Right atrium auricular region (tissue), 2 donors: ENCODE data around the gene MFAP3L. TPM values are rescaled to one million over a fixed set of nuclear protein-coding genes. Genes with fewer than 3 reads are reported as not detected.

ENCODE experiments used
- DNase-seq: peaks from one replicate; pipeline ENCODE4 v3.0.0-alpha.2; 2019; ENCODE audit warnings: low spot score
- H3K27ac ChIP-seq, 2 donors: fragments of 200-600 bp; sonication (generic); 1 replicate in 1 of 2; 2 replicates in 1 of 2; pipeline ENCODE4 v1.5.1; 2016 to 2019
- H3K27me3 ChIP-seq, 2 donors: fragments of 200-600 bp; sonication (generic); one replicate each; pipeline versions ENCODE4 v1.5.1 to v1.6.0; 2017 to 2019
- H3K36me3 ChIP-seq: fragments of 200-600 bp; sonication (generic); one replicate; pipeline ENCODE4 v1.5.1; 2016
- H3K4me1 ChIP-seq, 2 donors: fragments of 200-600 bp; sonication (generic); one replicate each; pipeline versions ENCODE4 v1.5.1 to v1.6.0; 2017 to 2019
- H3K4me3 ChIP-seq, 2 donors: fragments of 200-600 bp; sonication (generic); 1 replicate in 1 of 2; 2 replicates in 1 of 2; pipeline ENCODE4 v1.5.1; 2017 to 2019; ENCODE audit warnings: mild to moderate bottlenecking in 1 of 2, moderate library complexity in 1 of 2
- H3K9me3 ChIP-seq, 2 donors: fragments of 200-600 bp; sonication (generic); one replicate each; pipeline ENCODE4 v1.5.1; 2019
- CTCF ChIP-seq, 2 donors: fragments of 200-600 bp; sonication (generic); IDR thresholded peaks; one replicate each; pipeline ENCODE4 v1.5.1; 2019; ENCODE audit warnings: antibody characterized with exemption in 2 of 2
- total RNA-seq, 2 donors: library from RNA; depleted of rRNA; stranded (reverse); fragments of >200 nt; gene quantifications; one replicate each; pipeline ENCODE4 v1.1.0, GENCODE V29; 2016

The MFAP3L gene
- total RNA-seq, 2 donors from 2014 or later: 7.7 to 8.1 TPM

- Histone ChIP-seq H3K4me1 (no peaks in the 10 kb centered on the region), H3K36me3 (no peaks in the 10 kb centered on the region), H3K9me3 (no peaks in the 10 kb centered on the region), H3K4me3 (no peak overlapping the region), H3K27me3 (no peaks in the 10 kb centered on the region), H3K27ac (no peak overlapping the region)
- TF ChIP-seq CTCF (IDR thresholded peaks at IDR 0.05): no peak
- no peak for DNase-seq
Measured at GRCh38 chr4:169975131-169975837, 50.9 kb downstream of the MFAP3L start.

- TF ChIP-seq CTCF (IDR thresholded peaks at IDR 0.05): no peak
- no peak overlapping the region for H3K4me3 ChIP-seq
- no peaks in the 10 kb centered on the region for H3K4me1 ChIP-seq
- H3K9me3 ChIP-seq: no peaks in the 10 kb centered on the region
- no peak overlapping the region for H3K27ac ChIP-seq
- no peak for DNase-seq
- no peaks in the 10 kb centered on the region for H3K27me3 ChIP-seq
- no peaks in the 10 kb centered on the region for H3K36me3 ChIP-seq
Measured at GRCh38 chr4:169971456-169972015, 54.7 kb downstream of the MFAP3L start.

DNA sequence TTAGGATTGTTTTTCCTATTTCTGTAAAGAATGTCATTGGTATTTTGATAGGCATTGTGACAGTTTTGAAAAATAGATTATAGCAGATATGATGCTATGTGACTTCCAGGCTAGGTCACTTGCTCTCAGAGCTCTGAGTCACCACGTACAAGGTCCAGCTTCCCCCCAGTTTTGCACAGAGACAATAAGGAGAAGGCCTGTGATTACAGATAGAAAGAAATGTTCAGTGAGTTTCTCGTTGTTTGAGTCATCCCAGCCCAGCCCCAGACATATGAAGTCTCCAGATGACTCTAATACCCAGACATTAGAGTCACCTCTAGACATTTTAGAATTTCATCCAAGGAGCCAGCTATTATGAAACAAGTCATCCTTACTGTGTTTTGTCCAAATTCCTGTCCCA is 57.2 kb downstream of the MFAP3L start:
- no peak for TF ChIP-seq CTCF (IDR thresholded peaks at IDR 0.05)
- Histone ChIP-seq H3K27ac (no peak overlapping the region), H3K27me3 (no peaks in the 10 kb centered on the region), H3K4me1 (no peaks in the 10 kb centered on the region), H3K36me3 (no peaks in the 10 kb centered on the region), H3K4me3 (no peak overlapping the region), H3K9me3 (no peaks in the 10 kb centered on the region)
- DNase-seq: no peak

GRCh38 chr4:169963998-169964397 is 62.2 kb downstream of the MFAP3L start:
- no peak overlapping the region for H3K27ac ChIP-seq
- no peaks in the 10 kb centered on the region for H3K4me1 ChIP-seq
- no peaks in the 10 kb centered on the region for H3K27me3 ChIP-seq
- DNase-seq: no peak
- H3K9me3 ChIP-seq: no peaks in the 10 kb centered on the region
- no peak overlapping the region for H3K4me3 ChIP-seq
- no peak for TF ChIP-seq CTCF (IDR thresholded peaks at IDR 0.05)
- no peaks in the 10 kb centered on the region for H3K36me3 ChIP-seq

- H3K4me3 ChIP-seq: no peak overlapping the region
- H3K4me1 ChIP-seq: no peaks in the 10 kb centered on the region
- no peak for TF ChIP-seq CTCF (IDR thresholded peaks at IDR 0.05)
- no peak overlapping the region for H3K27ac ChIP-seq
- DNase-seq: no peak
- no peaks in the 10 kb centered on the region for H3K27me3 ChIP-seq
- no peaks in the 10 kb centered on the region for H3K9me3 ChIP-seq
- H3K36me3 ChIP-seq: no peaks in the 10 kb centered on the region
Measured at GRCh38 chr4:169959254-169959653, 66.9 kb downstream of the MFAP3L start.

DNA sequence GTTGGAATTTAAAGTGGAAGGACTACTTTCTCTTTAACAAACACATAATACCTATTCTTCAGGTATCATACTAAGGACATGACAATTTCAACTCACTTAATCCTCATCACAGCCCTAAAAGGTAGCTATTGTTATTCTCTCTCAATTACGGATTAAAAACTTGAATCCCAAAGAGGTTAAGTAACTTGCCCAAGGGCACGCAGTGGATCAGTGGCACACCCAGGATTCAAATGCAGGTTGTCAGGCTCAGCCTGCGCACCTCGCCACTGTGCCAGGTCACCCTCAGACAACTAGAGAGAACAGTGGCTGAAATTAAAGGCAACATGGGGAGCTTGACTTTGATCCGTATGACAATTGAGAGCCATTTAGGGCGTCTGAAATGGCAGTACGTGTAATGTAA is 67.6 kb downstream of the MFAP3L start:
- no peaks in the 10 kb centered on the region for H3K9me3 ChIP-seq
- H3K36me3 ChIP-seq: no peaks in the 10 kb centered on the region
- no peak for DNase-seq
- no peak overlapping the region for H3K4me3 ChIP-seq
- H3K4me1 ChIP-seq: no peaks in the 10 kb centered on the region
- TF ChIP-seq CTCF (IDR thresholded peaks at IDR 0.05): no peak
- H3K27me3 ChIP-seq: no peaks in the 10 kb centered on the region
- H3K27ac ChIP-seq: no peak overlapping the region
